Breast epithelium (tissue), 3 donors: ENCODE measurements around the gene UBA7.

Experiments
- CTCF ChIP-seq, 3 donors: fragments of 450-650 bp; IDR thresholded peaks; one replicate each; pipeline ENCODE4 v1.5.1; 2016 to 2017; ENCODE audit warnings: antibody characterized with exemption in 3 of 3, mild to moderate bottlenecking in 3 of 3, moderate library complexity in 3 of 3
- POLR2AphosphoS5 ChIP-seq, 3 donors: sonication (generic); formaldehyde crosslinking; IDR thresholded peaks; one replicate each; pipeline ENCODE4 v1.6.1; 2017; ENCODE audit warnings: antibody characterized with exemption in 3 of 3

- TF ChIP-seq CTCF (IDR thresholded peaks at IDR 0.05) = no peak
- TF ChIP-seq POLR2AphosphoS5 (IDR thresholded peaks at IDR 0.05) = no peak
Measured at GRCh38 chr3:49793486-49794085, 20.2 kb downstream of the UBA7 start.
